Muscle of leg (tissue), 11 donors: Measurements from ENCODE around the gene LGR6. TPM values are rescaled to one million over a fixed set of nuclear protein-coding genes. Genes with fewer than 3 reads are reported as not detected.

ENCODE experiments used
- DNase-seq: peaks from one replicate; pipeline ENCODE4 v3.0.0; 2013
- H3K27ac ChIP-seq: one replicate; pipeline ENCODE4 v1.5.1; 2013; ENCODE audit warnings: mild to moderate bottlenecking, low read length, control low read depth
- H3K27me3 ChIP-seq: one replicate; pipeline ENCODE4 v1.6.1; 2013; ENCODE audit warnings: low read length; ENCODE audit not compliant: control insufficient read depth, insufficient read depth
- H3K36me3 ChIP-seq: one replicate; pipeline ENCODE4 v1.6.1; 2013; ENCODE audit warnings: low read length; ENCODE audit not compliant: control insufficient read depth, insufficient read depth
- H3K4me1 ChIP-seq: one replicate; pipeline ENCODE4 v1.6.1; 2013; ENCODE audit warnings: low read length; ENCODE audit not compliant: control insufficient read depth, insufficient read depth
- H3K4me3 ChIP-seq: one replicate; pipeline ENCODE4 v1.5.1; 2013; ENCODE audit warnings: low read length, control low read depth
- H3K9me3 ChIP-seq: replicated peaks from 2 replicates; pipeline ENCODE4 v1.6.1; 2013; ENCODE audit warnings: low read depth, low read length; ENCODE audit not compliant: control insufficient read depth
- WGBS: methylation state at CpG from one replicate; pipeline ENCODE4 v1.1.5; 2013; ENCODE audit warnings: missing lambda C conversion rate; ENCODE audit not compliant: insufficient coverage; 5-methylcytosine and 5-hydroxymethylcytosine counted together
- polyA plus RNA-seq, 8 donors: library from polyadenylated mRNA; unstranded; fragments of 120-200 nt; gene quantifications; one replicate each; pipeline versions ENCODE4 v1.2.1 to v1.2.3, GENCODE V29; 2013; ENCODE audit warnings: inconsistent platforms in 1 of 8, low replicate concordance in 1 of 8; ENCODE audit not compliant: insufficient read length in 8 of 8, insufficient read depth in 1 of 8
- total RNA-seq: library from RNA; stranded (reverse); fragments of 120-200 nt; gene quantifications from one replicate; pipeline ENCODE4 v1.2.4, GENCODE V29; 2013

LGR6 gene
- total and polyA plus RNA-seq, 9 donors, result 0.09 to 4.2 (median 0.31) TPM

GRCh38 chr1:202217951-202218350, 24.4 kb downstream of the LGR6 start:
- Histone ChIP-seq H3K4me3 (no peak overlapping the region), H3K27me3 (peaks cover 67% of the 10 kb centered on the region), H3K9me3 (no peaks in the 10 kb centered on the region), H3K4me1 (peaks cover 10% of the 10 kb centered on the region), H3K36me3 (no peaks in the 10 kb centered on the region), H3K27ac (no peak overlapping the region)
- no peak for DNase-seq
- WGBS, result no CpG with 5 or more reads among the region's 1 CpG

DNA sequence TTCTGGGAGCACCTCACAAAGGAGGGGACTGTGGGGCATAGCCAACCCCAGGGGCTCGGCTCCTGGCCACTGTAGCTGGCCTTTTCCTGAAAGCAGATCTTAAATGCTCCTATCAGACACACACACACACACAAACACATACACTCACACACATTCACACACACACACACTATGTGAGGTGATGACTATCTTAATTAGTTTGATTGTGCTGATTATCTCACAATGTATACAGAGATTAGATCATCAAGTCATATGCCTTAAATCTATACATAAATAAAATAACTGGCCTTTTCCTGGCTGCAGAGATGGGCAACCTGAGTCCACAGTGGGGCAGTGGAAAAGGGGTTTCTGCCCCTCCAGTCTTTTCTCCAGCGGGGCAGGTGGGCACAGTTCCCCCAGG, 27.1 kb downstream of the LGR6 start:
- DNase-seq, result no peak
- Histone ChIP-seq H3K4me3 (no peak overlapping the region), H3K27ac (no peak overlapping the region), H3K27me3 (peaks cover 50% of the 10 kb centered on the region), H3K9me3 (no peaks in the 10 kb centered on the region), H3K36me3 (no peaks in the 10 kb centered on the region), H3K4me1 (peaks cover 3% of the 10 kb centered on the region)
- WGBS, result 80% methylated on average over 1 of the region's 2 CpGs

GRCh38 chr1:202221911-202222909, 28.6 kb downstream of the LGR6 start:
- no peak for DNase-seq
- Histone ChIP-seq H3K4me3 (no peak overlapping the region), H3K4me1 (peaks cover 3% of the 10 kb centered on the region), H3K27ac (no peak overlapping the region), H3K27me3 (peaks cover 42% of the 10 kb centered on the region), H3K9me3 (no peaks in the 10 kb centered on the region), H3K36me3 (no peaks in the 10 kb centered on the region)
- 52% methylated on average over 10 of the region's 19 CpGs for WGBS

DNA sequence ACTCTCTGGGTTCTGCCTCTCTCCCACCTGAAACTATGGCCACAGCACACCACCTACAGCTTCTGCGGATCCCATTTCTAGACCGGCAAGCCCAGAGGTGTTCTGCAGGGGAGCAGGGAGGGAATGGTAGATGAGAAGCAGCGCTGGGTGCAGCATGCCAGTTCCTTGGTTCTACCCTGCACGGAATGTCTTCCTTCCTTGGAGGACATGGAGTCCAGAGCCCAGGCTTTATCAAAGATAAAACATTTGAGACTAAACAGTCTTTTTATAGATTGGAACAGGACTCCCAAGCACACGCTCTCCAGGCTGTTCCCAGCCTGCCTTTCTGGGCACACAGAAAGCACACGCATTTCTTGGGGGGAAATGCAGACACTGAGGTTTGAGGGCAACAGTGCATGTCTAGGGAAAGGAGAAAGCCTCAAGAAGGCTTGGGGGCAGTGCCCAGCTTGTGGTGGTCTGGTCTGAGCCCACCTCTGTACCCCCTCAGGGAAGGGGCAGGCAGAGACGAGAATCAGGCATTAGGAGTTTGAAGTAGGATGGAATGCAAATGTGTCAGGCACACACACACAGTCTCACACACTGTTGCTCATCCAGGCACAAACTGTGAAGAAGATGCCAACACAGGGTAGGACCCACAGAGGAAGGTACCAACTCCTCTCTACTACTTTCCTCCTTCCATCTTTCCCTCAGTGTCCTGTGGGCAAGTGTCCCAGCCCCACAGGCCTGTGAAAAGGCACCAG, 29.7 kb downstream of the LGR6 start:
- Histone ChIP-seq H3K9me3 (no peaks in the 10 kb centered on the region), H3K4me1 (peaks cover 3% of the 10 kb centered on the region), H3K27me3 (peaks cover 39% of the 10 kb centered on the region), H3K36me3 (no peaks in the 10 kb centered on the region), H3K27ac (no peak overlapping the region), H3K4me3 (no peak overlapping the region)
- WGBS, result 83% methylated on average over 3 of the region's 7 CpGs
- DNase-seq, result no peak

DNA sequence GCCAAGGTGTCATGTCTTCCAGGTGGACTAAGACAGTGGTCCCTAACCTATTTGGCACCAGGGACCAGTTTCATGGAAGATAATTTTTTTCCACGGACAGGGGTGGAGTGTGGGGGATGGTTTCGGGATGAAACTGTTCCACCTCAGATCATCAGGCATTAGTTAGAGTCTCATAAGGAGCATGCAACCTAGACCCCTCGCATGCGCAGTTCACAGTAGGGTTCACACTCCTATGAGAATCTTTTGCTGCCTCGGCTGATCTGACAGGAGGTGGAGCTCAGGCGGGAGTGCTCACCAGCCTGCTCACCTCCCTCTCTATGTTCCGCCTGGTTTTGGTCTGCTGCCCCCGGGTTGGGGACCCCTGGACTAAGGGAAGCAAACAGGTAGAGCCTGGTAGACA, 30.9 kb downstream of the LGR6 start:
- peaks cover 35% of the 10 kb centered on the region for H3K27me3 ChIP-seq

GRCh38 chr1:202225131-202225530, 31.5 kb downstream of the LGR6 start:
- DNase-seq, result no peak
- no peak overlapping the region for H3K27ac ChIP-seq
- WGBS, result 77% methylated on average over 2 of the region's 5 CpGs
- H3K4me1 ChIP-seq, result peaks cover 3% of the 10 kb centered on the region
- H3K36me3 ChIP-seq, result no peaks in the 10 kb centered on the region
- H3K9me3 ChIP-seq, result no peaks in the 10 kb centered on the region
- H3K27me3 ChIP-seq, result peaks cover 36% of the 10 kb centered on the region
- no peak overlapping the region for H3K4me3 ChIP-seq

More for the DNA sequence above, 30.9 kb downstream of the LGR6 start:
- WGBS, result 78% methylated on average over 6 of the region's 8 CpGs
- H3K27ac ChIP-seq, result no peak overlapping the region
- no peak for DNase-seq
- H3K4me3 ChIP-seq, result no peak overlapping the region
- H3K36me3 ChIP-seq, result no peaks in the 10 kb centered on the region
- H3K9me3 ChIP-seq, result no peaks in the 10 kb centered on the region
- peaks cover 3% of the 10 kb centered on the region for H3K4me1 ChIP-seq

DNA sequence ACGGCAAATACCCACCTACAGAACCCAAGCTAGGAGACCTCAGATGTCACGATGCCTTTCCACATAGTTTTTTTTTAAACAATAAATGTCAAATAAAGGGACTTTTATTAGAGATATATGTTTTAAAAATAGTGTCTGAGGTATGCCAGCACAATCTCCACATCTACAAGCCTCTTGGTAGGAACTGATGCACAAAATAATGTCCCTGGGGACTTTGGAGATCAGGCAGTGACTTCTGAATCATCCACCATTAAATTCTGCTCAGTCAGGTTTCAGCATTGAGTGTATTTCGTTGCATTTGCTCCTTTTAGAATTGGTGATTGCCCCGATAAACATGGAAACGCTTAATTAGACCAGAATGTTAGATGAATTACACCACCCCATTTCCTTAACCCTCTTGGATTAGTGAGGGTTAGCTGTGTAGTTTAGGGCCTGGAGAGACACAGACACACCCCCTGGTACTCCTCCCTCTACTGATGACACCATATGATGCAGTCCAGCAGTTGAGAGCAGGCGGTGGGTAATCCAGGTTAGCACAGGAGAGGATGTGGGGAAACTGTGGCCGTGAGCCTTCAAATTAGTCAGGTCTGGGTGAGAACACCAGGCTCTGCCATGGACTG, 33.6 kb downstream of the LGR6 start:
- Histone ChIP-seq H3K4me1 (peaks cover 3% of the 10 kb centered on the region), H3K27ac (no peak overlapping the region), H3K4me3 (no peak overlapping the region), H3K27me3 (peaks cover 29% of the 10 kb centered on the region), H3K9me3 (no peaks in the 10 kb centered on the region), H3K36me3 (no peaks in the 10 kb centered on the region)
- 52% methylated on average over 2 of the region's 7 CpGs for WGBS
- no peak for DNase-seq

DNA sequence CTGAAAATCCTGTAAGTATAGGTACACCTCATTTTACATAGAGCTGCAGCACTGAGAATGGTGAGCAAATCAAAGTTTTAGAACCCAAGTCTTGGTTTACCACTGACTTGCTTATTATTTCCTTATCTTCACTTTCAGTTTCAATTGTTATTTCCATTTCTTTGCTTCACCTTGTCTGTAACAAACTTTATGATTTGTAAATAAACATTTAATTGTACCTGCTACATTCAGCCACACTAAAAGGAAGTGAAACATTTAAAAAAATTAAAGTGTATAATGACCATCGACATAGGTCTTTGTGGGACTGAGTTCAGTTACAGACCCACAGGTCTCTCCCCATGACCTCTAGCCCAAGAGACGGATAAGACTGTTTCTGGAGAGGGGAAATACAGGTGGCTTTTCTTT, 34.4 kb downstream of the LGR6 start:
- peaks cover 3% of the 10 kb centered on the region for H3K4me1 ChIP-seq
- peaks cover 28% of the 10 kb centered on the region for H3K27me3 ChIP-seq
- DNase-seq, result no peak
- no peaks in the 10 kb centered on the region for H3K9me3 ChIP-seq
- H3K27ac ChIP-seq, result no peak overlapping the region
- no peak overlapping the region for H3K4me3 ChIP-seq
- WGBS, result no CpG with 5 or more reads among the region's 2 CpGs
- no peaks in the 10 kb centered on the region for H3K36me3 ChIP-seq

DNA sequence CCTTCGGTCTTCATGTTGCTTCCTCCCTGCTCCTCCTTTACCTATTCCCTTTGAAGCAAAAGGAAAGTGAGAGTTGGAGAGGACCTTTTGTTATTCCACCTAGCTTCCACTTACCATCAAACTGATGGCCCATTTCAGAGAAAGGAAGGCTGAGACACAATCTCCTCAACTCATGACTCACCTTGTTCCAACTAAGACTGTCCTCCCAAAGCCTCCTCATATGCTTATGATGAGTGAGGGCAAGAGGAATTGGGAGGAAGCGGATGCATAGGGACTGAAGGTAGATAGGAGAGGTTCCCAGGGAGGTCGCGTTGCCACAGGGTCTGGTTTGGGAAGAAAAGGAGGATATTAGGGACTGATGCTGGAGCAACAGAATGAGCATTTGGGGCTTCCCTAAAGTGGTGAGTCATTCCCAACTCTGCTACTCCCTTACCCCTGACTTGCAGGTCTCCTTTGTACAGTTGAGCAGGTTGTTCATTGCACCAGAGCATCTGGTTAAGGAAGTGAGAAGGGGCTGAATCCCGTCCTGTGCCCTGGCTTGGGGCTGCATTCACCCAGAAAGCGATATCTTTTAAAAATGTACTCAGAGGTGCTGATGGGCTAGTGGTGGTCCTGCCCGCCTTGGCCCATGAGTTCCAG, 35.0 kb downstream of the LGR6 start:
- H3K27me3 ChIP-seq, result peaks cover 24% of the 10 kb centered on the region
- no peaks in the 10 kb centered on the region for H3K36me3 ChIP-seq
- no peaks in the 10 kb centered on the region for H3K4me1 ChIP-seq
- no peak overlapping the region for H3K4me3 ChIP-seq
- 75% methylated on average over 1 of the region's 7 CpGs for WGBS
- no peak overlapping the region for H3K27ac ChIP-seq
- H3K9me3 ChIP-seq, result no peaks in the 10 kb centered on the region
- no peak for DNase-seq
